Activated CD8-positive, alpha-beta memory T cell treated with anti-CD3 and anti-CD28 coated beads for 48 hours (primary cell): ENCODE data around the gene COL6A1.

Source experiments
- DNase-seq, 3 experiments: peaks; one replicate each; pipeline ENCODE4 v3.0.0-alpha.2; 2020; ENCODE audit warnings: low read depth in 2 of 3, low spot score in 2 of 3

The COL6A1 gene

GRCh38 chr21:45993210-45994085 lies 11.9 kb downstream of the COL6A1 start:
- no peak for DNase-seq

GRCh38 chr21:45994086-45994661 lies 12.6 kb downstream of the COL6A1 start:
- DNase-seq = no peak

- no peak for DNase-seq
Measured at GRCh38 chr21:45994759-45995685, 13.5 kb downstream of the COL6A1 start.

GRCh38 chr21:45995686-45996179 lies 14.2 kb downstream of the COL6A1 start:
- no peak for DNase-seq

GRCh38 chr21:45996311-45997204 lies 15.0 kb downstream of the COL6A1 start:
- DNase-seq = no peak

- DNase-seq = no peak
Measured at GRCh38 chr21:45997205-45997494, 15.6 kb downstream of the COL6A1 start.

GRCh38 chr21:45997495-45998275 lies 16.1 kb downstream of the COL6A1 start:
- DNase-seq = no peak

- DNase-seq = no peak
Measured at GRCh38 chr21:45998276-45998701, 16.7 kb downstream of the COL6A1 start.

- no peak for DNase-seq
Measured at GRCh38 chr21:45998871-45999580, 17.5 kb downstream of the COL6A1 start.

- no peak for DNase-seq
Measured at GRCh38 chr21:45999581-46000181, 18.1 kb downstream of the COL6A1 start.

GRCh38 chr21:46000182-46000730 lies 18.7 kb downstream of the COL6A1 start:
- DNase-seq = no peak

- no peak for DNase-seq
Measured at GRCh38 chr21:46000731-46001641, 19.4 kb downstream of the COL6A1 start.

- DNase-seq = no peak
Measured at GRCh38 chr21:46001821-46002681, 20.5 kb downstream of the COL6A1 start.

- no peak for DNase-seq
Measured at GRCh38 chr21:46002841-46003574, 21.4 kb downstream of the COL6A1 start.

GRCh38 chr21:46003575-46004007 lies 22.0 kb downstream of the COL6A1 start:
- DNase-seq = no peak
